ENCODE results near the gene SHROOM3. TPM values are rescaled to one million over a fixed set of nuclear protein-coding genes. Genes with fewer than 3 reads are reported as not detected.

Gene SHROOM3
- total RNA-seq, 2 donors from 2014 or later = 56.7 to 96.0 TPM

DNA sequence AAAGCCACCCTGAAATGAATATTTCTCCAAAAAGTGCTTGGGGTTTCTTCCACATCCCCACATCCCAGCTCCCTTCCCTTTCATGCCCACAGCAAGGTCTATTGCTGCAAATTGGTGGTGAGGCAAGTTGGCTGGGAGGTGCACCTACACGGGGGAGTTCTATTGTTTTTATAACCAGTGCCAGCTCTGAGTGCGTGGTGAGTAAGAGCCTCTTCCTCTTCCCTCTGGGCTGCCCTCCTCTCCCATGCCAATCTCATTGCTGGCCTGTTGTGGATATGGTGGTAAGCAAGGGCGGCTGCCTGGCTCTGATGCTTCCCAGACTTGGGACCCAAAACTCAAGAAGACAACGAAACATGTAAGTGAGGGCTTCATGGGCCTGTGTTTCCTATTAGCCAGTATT lies 204.3 kb downstream of the SHROOM3 start:
- ATAC-seq = no peak
- Histone ChIP-seq H3K4me1 (no peaks in the 10 kb centered on the region), H3K27ac (no peak overlapping the region), H3K4me3 (no peak overlapping the region), H3K9me3 (no peaks in the 10 kb centered on the region), H3K36me3 (replicated peaks in 1 of 2; ENCODE audit: insufficient read depth in 1 of 2, low read depth in 2 of 2) (no peaks in the 10 kb centered on the region), H3K27me3 (no peaks in the 10 kb centered on the region)
- intact Hi-C loops (cut with DNase I) = no loop called here
- 73 to 74% methylated on average over 4 of the region's 4 CpGs for WGBS, 2 donors
- TF ChIP-seq, protein P1, sequence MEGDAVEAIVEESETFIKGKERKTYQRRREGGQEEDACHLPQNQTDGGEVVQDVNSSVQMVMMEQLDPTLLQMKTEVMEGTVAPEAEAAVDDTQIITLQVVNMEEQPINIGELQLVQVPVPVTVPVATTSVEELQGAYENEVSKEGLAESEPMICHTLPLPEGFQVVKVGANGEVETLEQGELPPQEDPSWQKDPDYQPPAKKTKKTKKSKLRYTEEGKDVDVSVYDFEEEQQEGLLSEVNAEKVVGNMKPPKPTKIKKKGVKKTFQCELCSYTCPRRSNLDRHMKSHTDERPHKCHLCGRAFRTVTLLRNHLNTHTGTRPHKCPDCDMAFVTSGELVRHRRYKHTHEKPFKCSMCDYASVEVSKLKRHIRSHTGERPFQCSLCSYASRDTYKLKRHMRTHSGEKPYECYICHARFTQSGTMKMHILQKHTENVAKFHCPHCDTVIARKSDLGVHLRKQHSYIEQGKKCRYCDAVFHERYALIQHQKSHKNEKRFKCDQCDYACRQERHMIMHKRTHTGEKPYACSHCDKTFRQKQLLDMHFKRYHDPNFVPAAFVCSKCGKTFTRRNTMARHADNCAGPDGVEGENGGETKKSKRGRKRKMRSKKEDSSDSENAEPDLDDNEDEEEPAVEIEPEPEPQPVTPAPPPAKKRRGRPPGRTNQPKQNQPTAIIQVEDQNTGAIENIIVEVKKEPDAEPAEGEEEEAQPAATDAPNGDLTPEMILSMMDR (IDR thresholded peaks at IDR 0.05) = no peak
- TF ChIP-seq POLR2A (IDR thresholded peaks at IDR 0.05) = no peak
- no peak for DNase-seq

DNA sequence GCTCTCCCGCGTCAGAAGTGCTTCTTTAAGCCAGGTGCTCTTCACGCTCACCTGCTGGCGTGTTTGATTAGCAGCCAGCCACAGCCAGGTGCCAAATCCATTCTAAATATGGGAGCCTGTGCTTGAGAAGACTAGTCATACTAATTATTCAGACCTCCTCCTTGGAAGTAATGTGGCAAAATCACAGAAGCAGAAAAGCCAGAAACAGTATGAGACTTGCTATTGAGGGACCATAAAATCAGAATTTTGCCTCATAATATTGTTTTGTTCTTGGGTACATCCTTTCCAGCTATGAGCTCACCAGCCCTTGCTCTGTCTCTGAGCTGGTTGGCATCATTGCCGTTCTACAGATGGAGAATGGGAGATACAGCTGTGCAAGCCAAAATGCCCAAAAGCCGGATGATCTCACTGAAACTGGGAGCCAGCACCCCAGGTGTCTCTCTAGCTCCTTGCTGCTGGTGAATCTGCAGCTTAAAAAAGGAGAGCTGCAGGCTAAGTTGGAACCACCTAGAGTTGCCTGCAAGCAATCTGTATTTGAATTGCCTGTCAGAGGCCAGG lies 205.4 kb downstream of the SHROOM3 start:
- intact Hi-C loops (cut with DNase I) = no loop called here
- ATAC-seq (peak; percentile 35), DNase-seq (peak in 3 of 4 donors; percentile 37 to 62 (median 54))
- no peaks in the 10 kb centered on the region for H3K27me3 ChIP-seq
- H3K9me3 ChIP-seq = no peaks in the 10 kb centered on the region
- no peaks in the 10 kb centered on the region for H3K36me3 ChIP-seq (replicated peaks in 1 of 2; ENCODE audit: insufficient read depth in 1 of 2, low read depth in 2 of 2)
- no peak overlapping the region for H3K4me3 ChIP-seq
- 48 to 51% methylated on average over 6 of the region's 6 CpGs for WGBS, 2 donors
- no peaks in the 10 kb centered on the region for H3K4me1 ChIP-seq
- H3K27ac ChIP-seq = no peak overlapping the region
- TF ChIP-seq POLR2A (IDR thresholded peaks at IDR 0.05) = no peak
- TF ChIP-seq, protein P1 (IDR thresholded peaks at IDR 0.05) = peak in 1 of 7 experiments; percentile 18

DNA sequence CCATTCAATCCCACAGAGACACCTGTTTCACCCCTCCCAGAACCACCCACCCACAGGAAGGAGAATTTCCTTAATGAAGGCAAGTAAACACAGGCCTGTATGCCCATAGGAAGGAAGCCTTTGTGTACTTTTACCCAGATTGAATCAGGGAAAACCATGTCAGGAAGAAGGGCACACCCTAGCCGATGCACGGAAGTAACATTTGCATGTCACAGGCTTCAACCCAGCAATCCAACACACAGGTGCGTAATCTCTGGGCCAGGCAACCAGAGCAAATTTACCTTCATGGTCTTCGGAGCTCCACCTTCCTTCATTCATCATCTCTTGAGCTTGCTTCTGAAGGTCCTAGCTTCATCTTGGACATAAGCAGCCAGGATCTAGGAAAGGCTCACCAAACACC lies 206.3 kb downstream of the SHROOM3 start:
- intact Hi-C loops (cut with DNase I) = no loop called here
- ATAC-seq (no peak), DNase-seq (no peak)
- H3K4me1 ChIP-seq = no peaks in the 10 kb centered on the region
- H3K27me3 ChIP-seq = no peaks in the 10 kb centered on the region
- no peaks in the 10 kb centered on the region for H3K9me3 ChIP-seq
- WGBS, 2 donors = 93 to 97% methylated on average over 4 of the region's 4 CpGs
- H3K36me3 ChIP-seq (replicated peaks in 1 of 2; ENCODE audit: insufficient read depth in 1 of 2, low read depth in 2 of 2) = no peaks in the 10 kb centered on the region
- H3K27ac ChIP-seq = no peak overlapping the region
- TF ChIP-seq, protein P1 (IDR thresholded peaks at IDR 0.05) = no peak
- TF ChIP-seq POLR2A (IDR thresholded peaks at IDR 0.05) = no peak
- H3K4me3 ChIP-seq = no peak overlapping the region

DNA sequence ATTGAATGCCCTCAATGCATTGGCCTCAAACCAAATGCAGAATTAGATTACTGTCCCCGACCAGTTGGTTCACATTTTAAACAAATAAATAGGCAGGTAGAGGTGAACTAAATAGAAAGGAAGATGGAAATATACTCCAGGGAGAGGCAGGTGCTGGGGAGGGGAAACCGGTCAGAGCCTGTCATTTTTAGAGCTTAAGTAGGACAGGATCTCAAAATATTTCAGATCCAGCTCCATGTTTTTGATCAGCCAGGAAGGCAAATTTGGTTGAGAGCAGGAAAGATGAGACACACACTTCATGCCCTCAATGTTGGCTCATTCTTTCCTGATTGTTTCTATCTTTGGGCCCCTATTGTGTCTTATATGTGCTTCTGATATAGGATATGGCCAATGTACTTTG lies 206.7 kb downstream of the SHROOM3 start:
- Histone ChIP-seq H3K4me3 (no peak overlapping the region), H3K36me3 (replicated peaks in 1 of 2; ENCODE audit: insufficient read depth in 1 of 2, low read depth in 2 of 2) (no peaks in the 10 kb centered on the region), H3K27me3 (no peaks in the 10 kb centered on the region), H3K9me3 (no peaks in the 10 kb centered on the region), H3K4me1 (no peaks in the 10 kb centered on the region), H3K27ac (no peak overlapping the region)
- no peak for ATAC-seq
- no peak for DNase-seq
- TF ChIP-seq, protein P1 (IDR thresholded peaks at IDR 0.05) = no peak
- no peak for TF ChIP-seq POLR2A (IDR thresholded peaks at IDR 0.05)
- intact Hi-C loops (cut with DNase I) = no loop called here
- WGBS, 2 donors = 73 to 86% methylated on average over 2 of the region's 2 CpGs

DNA sequence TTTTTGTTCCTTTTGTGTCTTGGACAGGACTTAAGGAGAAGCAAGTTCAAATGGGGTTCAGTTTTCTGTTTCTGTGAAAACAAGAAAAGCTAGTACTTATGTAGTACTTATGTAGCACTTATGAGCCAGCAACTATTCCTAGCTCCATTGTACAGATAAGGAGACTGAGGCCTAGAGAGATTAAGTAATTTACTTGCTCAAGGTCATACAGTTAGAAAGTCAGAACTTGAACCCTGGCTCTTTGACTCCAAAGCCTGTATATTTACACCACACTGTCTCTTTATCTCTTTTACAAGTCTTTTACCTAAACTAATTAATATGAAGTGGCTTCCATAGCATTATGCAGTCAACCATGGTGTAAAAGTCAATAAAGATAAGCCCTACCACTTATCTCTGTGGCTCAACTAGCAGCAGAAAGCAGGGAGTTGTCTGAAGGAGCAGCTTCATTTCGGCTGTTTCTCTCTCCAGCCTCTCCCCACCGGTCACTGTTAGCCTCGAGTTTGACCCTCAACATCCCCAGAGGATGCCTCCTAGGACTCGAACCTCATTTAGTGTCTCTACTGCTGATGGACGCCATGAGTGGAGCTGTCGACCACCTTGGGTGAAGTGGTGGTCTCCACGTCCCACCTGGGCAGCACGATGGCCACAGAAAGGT lies 209.9 kb downstream of the SHROOM3 start:
- H3K27me3 ChIP-seq = no peaks in the 10 kb centered on the region
- no peaks in the 10 kb centered on the region for H3K9me3 ChIP-seq
- no peak for ATAC-seq
- DNase-seq = no peak
- H3K4me3 ChIP-seq = no peak overlapping the region
- H3K4me1 ChIP-seq = no peaks in the 10 kb centered on the region
- no peak for TF ChIP-seq POLR2A (IDR thresholded peaks at IDR 0.05)
- TF ChIP-seq, protein P1 (IDR thresholded peaks at IDR 0.05) = no peak
- H3K27ac ChIP-seq = no peak overlapping the region
- intact Hi-C loops (cut with DNase I) = no loop called here
- 76 to 88% methylated on average over 8 of the region's 8 CpGs for WGBS, 2 donors
- no peaks in the 10 kb centered on the region for H3K36me3 ChIP-seq (replicated peaks in 1 of 2; ENCODE audit: insufficient read depth in 1 of 2, low read depth in 2 of 2)

Measured in body of pancreas (tissue), 4 donors.